HG03442 (cell line): ENCODE measurements around the gene HK1.
"Not testable (repeated sequence)": the region's sequence is repeated elsewhere in the genome, so short reads cannot be mapped to it uniquely, and the experiment has no call there.

Experiments
- ATAC-seq: cut with Tn5 transposase; IDR thresholded peaks from one replicate; pipeline ENCODE4 v1.9.1; 2021; ENCODE audit warnings: mild to moderate bottlenecking, moderate library complexity; ENCODE audit not compliant: unreplicated experiment

HK1 gene

DNA sequence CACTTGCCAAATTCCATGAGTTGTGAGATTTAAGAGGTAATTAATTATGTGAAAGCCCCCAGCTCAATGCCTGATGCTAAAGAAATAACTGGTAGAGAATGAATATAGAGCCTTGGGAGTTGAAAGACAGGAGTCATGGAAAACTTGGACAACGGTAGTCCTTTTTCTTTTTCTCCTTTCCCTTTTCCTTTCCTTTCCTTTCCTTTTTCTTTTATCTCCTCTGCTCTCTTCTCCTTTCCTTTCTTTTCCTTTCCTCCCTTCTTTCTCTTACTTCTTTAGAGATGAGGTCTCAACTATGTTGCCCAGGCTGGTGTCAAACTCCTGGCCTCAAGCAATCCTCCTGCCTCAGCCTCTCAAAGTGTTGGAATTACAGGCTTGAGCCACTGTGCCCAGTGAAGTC lies 165.1 kb downstream of the HK1 start:
- no peak for ATAC-seq

DNA sequence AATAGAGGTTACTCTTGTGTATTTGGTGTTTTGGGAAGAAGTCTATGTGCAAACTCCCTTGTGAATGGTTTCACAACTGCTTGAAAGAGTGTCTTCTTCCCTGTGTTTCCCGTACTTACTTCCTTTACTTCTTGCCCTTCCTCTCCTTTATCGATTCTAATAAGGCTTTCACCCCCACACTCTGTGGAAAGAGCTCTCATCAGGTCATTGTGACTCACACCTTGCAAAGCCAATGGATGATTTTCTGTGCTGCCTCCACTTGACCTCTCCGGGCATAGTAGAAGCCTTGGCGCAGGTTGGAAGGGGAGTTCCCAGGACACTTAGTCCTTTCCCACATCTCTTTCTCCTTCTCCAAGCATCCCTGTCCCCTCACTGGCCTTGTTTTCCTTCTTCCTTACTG lies 166.7 kb downstream of the HK1 start:
- no peak for ATAC-seq

DNA sequence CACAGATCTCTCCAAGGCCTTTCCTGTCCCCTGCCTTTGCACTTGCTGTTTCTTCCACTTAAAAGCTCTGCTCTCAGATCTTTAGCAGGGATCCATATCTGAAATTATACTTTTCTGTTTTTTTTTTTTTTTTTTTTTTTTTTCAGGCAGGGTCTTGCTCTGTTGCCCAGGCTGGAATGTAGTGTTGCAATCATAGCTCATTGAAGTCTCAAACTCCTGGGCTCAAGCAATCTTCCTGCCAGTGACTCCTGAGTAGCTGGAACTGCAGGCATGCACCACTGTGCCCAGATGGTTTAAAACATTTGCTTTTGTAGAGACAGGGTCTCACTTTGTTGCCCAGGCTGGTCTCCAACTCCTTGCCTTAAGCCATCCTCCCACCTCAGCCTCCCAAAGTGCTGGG lies 167.9 kb downstream of the HK1 start:
- no peak for ATAC-seq

DNA sequence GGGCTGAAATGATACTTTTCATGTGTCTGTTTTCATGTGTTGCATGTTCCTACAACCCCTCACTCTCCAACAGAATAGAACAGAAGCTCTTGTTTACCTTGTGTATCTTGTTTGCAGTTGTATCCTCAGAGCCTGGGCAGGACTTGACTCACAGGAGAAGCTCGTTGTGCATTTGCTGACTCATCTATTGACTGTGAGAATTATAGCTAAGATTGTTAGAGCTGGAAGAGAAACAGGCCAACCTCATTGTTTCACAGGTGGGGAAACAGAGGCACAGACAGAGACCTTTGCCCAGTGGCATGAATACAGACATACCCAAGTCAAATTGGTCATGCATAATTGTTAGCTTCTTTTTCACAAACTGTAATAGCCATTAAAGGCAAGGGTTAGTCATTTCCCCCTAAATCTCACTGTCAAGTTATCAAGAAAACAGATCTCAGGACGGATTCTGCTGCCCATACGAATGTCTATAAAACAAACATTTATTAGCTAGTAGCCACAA lies 168.4 kb downstream of the HK1 start:
- ATAC-seq = no peak

DNA sequence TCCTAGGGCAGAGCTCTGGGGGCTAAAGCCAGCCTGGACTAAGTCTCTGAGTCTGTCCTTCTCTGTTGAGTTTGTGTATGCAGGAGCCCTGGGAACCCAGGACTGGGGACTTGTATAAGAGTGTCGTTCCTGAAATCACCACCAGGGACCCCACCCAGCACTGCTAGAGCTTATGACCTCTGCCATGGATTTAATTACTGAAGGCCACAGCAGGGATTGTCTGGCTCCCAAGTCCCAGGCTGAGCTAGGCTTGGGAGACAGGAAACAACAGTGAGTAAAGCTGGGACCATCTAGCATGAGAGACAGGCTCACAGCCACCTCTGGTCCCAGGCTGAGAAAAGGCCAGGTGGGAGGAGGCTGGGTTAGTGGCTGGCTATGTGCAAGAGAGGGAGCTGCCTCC lies 171.5 kb downstream of the HK1 start:
- no peak for ATAC-seq

DNA sequence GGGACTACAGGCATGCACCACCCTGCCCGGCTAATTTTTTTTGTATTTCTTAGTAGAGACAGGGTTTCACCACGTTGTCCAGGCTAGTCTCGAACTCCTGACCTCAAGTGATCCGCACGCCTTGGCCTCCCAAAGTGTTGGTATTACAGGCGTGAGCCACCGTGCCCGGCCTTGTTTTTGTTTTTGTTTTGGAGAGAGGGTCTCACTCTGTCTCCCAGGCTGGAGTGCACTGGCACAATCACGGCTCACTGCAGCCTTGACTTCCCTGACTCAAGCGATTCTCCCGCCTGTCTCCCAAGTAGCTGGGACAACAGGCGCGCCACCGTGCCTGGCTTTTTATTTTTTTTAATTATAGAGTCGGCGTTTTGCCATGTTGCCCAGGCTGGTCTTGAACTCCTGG lies 172.1 kb downstream of the HK1 start:
- ATAC-seq = not testable (repeated sequence)

DNA sequence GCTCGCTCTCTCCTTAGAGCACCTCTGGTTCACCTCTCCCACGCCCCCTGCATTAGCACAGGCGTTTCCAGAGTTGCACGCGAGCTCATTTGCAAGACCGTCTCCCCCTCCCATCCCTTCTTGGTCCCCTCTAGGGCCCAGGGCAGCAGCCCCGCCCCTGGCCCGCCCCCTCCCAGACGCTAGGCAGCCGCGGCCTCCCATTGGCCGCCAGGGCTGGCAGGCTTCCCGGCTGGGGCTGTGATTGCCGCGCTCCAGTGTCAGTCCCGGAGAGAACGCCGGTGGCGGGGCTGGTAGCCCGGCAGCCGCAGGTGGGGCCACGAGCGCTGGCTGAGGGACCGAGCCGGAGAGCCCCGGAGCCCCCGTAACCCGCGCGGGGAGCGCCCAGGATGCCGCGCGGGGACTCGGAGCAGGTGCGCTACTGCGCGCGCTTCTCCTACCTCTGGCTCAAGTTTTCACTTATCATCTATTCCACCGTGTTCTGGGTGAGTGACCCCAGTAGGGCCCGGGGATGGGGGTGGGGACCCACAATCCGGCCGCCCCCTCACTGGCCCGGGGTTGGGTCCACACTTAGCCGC lies 173.0 kb downstream of the HK1 start, which contains the start of gene TSPAN15:
TSPAN15 (plus strand) TSS at position 257 of the 575 bp plus-strand sequence; CDS start at position 387, 130 bp downstream.
- ATAC-seq = peak; percentile 73
